ENCODE measurements around the gene GRK3. TPM values are rescaled to one million over a fixed set of nuclear protein-coding genes. Genes with fewer than 3 reads are reported as not detected.
"Not testable (repeated sequence)": the region's sequence is repeated elsewhere in the genome, so short reads cannot be mapped to it uniquely, and the experiment has no call there.

The GRK3 gene
- total RNA-seq, 1 donor from 2014 or later = 12.4 TPM

DNA sequence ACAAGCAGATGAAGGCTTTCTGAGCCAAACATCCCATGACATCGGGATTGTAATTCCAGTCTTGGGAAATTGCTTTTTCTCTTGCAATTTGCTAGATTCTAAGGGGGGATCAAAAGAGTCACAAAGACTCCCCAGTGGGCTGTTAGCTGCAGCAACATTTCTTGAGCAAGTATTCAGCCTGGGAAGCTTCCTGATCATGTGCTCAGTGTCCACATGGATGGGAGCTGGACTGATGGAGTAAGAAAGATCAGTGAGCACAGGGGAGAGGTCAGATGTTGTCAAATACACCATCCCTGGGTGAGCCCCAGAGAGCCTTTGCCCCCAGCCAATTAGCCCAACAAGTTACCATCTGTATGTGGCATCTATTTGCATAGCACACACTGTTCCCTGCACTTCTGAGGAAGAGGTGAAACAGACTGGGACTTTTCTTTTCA is 10.2 kb upstream of the GRK3 start:
- H3K4me3 Mint-ChIP-seq (ENCODE audit: unreplicated experiment) = no peak overlapping the region
- H3K4me1 Mint-ChIP-seq (ENCODE audit: low read depth, unreplicated experiment) = no peaks in the 10 kb centered on the region
- H3K27ac Mint-ChIP-seq (ENCODE audit: unreplicated experiment) = no peak overlapping the region
- no peak for DNase-seq
- H3K9me3 Mint-ChIP-seq (ENCODE audit: unreplicated experiment) = no peaks in the 10 kb centered on the region
- TF ChIP-seq, protein P1, sequence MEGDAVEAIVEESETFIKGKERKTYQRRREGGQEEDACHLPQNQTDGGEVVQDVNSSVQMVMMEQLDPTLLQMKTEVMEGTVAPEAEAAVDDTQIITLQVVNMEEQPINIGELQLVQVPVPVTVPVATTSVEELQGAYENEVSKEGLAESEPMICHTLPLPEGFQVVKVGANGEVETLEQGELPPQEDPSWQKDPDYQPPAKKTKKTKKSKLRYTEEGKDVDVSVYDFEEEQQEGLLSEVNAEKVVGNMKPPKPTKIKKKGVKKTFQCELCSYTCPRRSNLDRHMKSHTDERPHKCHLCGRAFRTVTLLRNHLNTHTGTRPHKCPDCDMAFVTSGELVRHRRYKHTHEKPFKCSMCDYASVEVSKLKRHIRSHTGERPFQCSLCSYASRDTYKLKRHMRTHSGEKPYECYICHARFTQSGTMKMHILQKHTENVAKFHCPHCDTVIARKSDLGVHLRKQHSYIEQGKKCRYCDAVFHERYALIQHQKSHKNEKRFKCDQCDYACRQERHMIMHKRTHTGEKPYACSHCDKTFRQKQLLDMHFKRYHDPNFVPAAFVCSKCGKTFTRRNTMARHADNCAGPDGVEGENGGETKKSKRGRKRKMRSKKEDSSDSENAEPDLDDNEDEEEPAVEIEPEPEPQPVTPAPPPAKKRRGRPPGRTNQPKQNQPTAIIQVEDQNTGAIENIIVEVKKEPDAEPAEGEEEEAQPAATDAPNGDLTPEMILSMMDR (IDR thresholded peaks at IDR 0.05; ENCODE audit: partially characterized antibody, unreplicated experiment) = no peak
- peaks cover 7% of the 10 kb centered on the region for H3K27me3 Mint-ChIP-seq (ENCODE audit: unreplicated experiment)
- no peaks in the 10 kb centered on the region for H3K36me3 Mint-ChIP-seq (ENCODE audit: unreplicated experiment)

DNA sequence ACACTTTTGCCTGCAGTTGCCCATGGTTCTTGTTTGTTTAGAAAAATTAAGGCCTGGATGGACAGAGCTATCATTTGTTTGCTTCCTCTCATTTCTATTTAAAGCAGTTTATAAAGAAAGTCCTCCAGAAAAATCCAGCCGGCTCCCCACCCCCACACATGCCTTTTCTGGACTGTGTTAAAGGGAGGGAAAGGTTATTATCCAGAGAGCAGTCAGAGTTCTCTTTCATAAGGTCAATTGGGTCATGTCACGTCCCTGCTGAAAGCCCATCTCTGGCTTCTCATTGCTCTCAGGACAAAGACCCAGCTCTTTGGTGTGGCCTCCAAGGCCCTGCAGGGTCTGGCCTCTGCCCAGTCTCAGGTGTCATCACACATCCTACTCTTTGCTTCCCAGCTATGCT is 9.8 kb upstream of the GRK3 start:
- Mint-ChIP-seq H3K4me1 (ENCODE audit: low read depth, unreplicated experiment) (no peaks in the 10 kb centered on the region), H3K4me3 (ENCODE audit: unreplicated experiment) (no peak overlapping the region), H3K9me3 (ENCODE audit: unreplicated experiment) (peaks cover under 1% of the 10 kb centered on the region), H3K36me3 (ENCODE audit: unreplicated experiment) (no peaks in the 10 kb centered on the region), H3K27me3 (ENCODE audit: unreplicated experiment) (peaks cover 7% of the 10 kb centered on the region), H3K27ac (ENCODE audit: unreplicated experiment) (no peak overlapping the region)
- no peak for DNase-seq
- TF ChIP-seq, protein P1 (IDR thresholded peaks at IDR 0.05; ENCODE audit: partially characterized antibody, unreplicated experiment) = no peak

DNA sequence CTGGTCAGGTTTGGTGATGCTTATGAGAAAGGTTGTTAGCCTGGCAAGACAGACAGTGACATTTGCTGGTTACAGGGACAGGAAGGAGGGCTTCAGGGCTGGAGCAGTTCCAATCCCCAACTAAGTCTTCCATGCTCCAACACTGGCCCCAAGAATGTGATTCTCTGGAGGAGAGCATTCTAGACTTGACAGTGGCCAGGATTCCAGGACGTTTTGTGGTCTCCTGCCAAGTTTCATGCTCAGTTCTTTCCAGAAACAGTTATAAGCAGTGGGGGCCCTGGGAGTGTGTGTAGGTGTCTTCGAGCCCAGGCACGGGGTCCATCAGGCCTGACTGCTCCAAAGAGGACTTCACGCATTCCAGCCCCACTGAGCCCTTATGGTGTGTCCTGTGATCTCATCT is 8.9 kb upstream of the GRK3 start:
- Mint-ChIP-seq H3K9me3 (ENCODE audit: unreplicated experiment) (peaks cover 3% of the 10 kb centered on the region), H3K27me3 (ENCODE audit: unreplicated experiment) (peaks cover 7% of the 10 kb centered on the region), H3K4me3 (ENCODE audit: unreplicated experiment) (no peak overlapping the region), H3K27ac (ENCODE audit: unreplicated experiment) (no peak overlapping the region), H3K36me3 (ENCODE audit: unreplicated experiment) (no peaks in the 10 kb centered on the region), H3K4me1 (ENCODE audit: low read depth, unreplicated experiment) (no peaks in the 10 kb centered on the region)
- TF ChIP-seq, protein P1 (IDR thresholded peaks at IDR 0.05; ENCODE audit: partially characterized antibody, unreplicated experiment) = no peak
- DNase-seq = no peak

DNA sequence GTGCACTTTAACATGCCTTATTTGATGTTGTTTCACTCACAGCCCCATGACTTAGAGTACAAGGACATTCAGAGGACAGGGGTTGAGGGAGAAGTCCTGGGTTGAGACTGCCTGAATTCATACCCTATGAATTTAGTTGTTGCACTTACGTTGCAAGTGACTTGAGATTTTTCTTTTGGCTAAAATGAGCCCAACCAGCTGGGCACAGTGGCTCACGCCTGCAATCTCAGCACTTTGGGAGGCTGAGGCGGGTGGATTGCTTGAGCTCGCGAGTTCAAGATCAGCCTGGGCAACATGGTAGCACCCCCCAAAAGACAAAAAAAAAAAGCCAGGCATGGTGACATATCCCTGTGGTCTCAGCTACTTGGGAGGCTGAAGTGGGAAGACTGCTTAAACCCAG is 7.3 kb upstream of the GRK3 start:
- Mint-ChIP-seq H3K4me3 (ENCODE audit: unreplicated experiment) (no peak overlapping the region), H3K4me1 (ENCODE audit: low read depth, unreplicated experiment) (no peaks in the 10 kb centered on the region), H3K9me3 (ENCODE audit: unreplicated experiment) (peaks cover 3% of the 10 kb centered on the region), H3K27me3 (ENCODE audit: unreplicated experiment) (peaks cover 7% of the 10 kb centered on the region), H3K36me3 (ENCODE audit: unreplicated experiment) (no peaks in the 10 kb centered on the region), H3K27ac (ENCODE audit: unreplicated experiment) (no peak overlapping the region)
- no peak for DNase-seq
- TF ChIP-seq, protein P1 (IDR thresholded peaks at IDR 0.05; ENCODE audit: partially characterized antibody, unreplicated experiment) = no peak

DNA sequence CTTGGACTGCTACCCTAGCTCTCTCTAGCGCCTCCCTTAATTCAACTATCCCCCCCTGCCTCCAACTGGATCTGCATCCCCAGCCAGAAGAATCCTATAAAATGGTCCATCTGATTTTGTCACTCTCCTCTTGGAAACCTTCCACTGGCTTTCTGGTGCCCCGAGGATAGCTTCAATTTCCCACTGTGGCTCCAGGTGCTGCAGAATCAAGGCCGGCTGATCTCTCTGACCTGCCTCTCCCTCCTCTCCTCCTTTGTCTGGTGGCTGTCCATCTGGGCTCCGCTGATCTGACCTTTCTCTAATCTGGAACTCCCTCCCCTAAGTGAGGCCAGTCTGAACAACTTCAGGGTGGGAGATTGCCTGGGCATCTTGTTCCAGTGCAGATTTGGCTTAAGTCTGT is 6.1 kb upstream of the GRK3 start:
- Mint-ChIP-seq H3K4me1 (ENCODE audit: low read depth, unreplicated experiment) (peaks cover 4% of the 10 kb centered on the region), H3K4me3 (ENCODE audit: unreplicated experiment) (no peak overlapping the region), H3K9me3 (ENCODE audit: unreplicated experiment) (peaks cover 3% of the 10 kb centered on the region), H3K27me3 (ENCODE audit: unreplicated experiment) (peaks cover 7% of the 10 kb centered on the region), H3K27ac (ENCODE audit: unreplicated experiment) (no peak overlapping the region), H3K36me3 (ENCODE audit: unreplicated experiment) (no peaks in the 10 kb centered on the region)
- no peak for DNase-seq
- TF ChIP-seq, protein P1 (IDR thresholded peaks at IDR 0.05; ENCODE audit: partially characterized antibody, unreplicated experiment) = no peak

DNA sequence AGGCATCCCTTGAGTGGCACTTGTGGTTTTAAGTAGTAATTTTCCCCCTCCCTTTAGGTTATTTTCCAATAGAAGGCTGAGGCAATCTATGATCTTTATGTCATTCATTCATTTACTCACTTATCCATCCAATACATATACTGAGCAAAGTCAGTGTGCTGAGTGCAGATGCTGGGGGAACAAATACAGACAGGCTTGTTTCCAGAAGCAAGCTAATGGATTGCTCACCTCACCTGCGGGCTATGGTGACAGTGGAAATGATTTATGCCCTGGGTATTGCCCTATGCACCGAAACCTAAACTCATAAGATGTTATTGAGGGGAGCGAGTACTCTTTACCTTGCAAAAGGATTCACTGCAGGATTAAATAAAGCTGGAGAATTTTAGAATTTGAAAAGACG is 4.6 kb upstream of the GRK3 start:
- H3K27ac Mint-ChIP-seq (ENCODE audit: unreplicated experiment); H3K36me3 Mint-ChIP-seq (ENCODE audit: unreplicated experiment); H3K9me3 Mint-ChIP-seq (ENCODE audit: unreplicated experiment); H3K4me1 Mint-ChIP-seq (ENCODE audit: low read depth, unreplicated experiment); H3K4me3 Mint-ChIP-seq (ENCODE audit: unreplicated experiment); DNase-seq: not testable (repeated sequence)
- peaks cover 11% of the 10 kb centered on the region for H3K27me3 Mint-ChIP-seq (ENCODE audit: unreplicated experiment)

DNA sequence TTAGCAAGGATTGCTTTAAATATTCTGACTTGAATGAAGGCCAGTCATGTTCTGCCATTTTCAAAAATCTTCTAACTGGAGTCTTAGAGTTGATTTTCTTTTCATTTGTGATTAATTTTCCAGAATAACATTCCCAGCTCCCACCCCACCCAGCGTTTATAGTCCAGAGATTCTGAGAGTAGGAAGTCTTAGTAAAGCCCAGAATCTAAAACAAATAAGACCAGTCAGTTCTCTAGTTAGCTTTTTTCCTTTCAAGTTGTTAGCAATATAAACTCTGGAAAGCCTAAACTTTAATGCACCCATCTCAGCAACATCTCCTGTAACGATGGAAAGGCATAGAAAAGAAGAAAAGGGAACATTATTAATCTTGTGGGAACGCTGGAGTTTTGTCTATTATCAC is 3.3 kb upstream of the GRK3 start:
- DNase-seq; H3K4me3 Mint-ChIP-seq (ENCODE audit: unreplicated experiment); H3K36me3 Mint-ChIP-seq (ENCODE audit: unreplicated experiment); H3K27ac Mint-ChIP-seq (ENCODE audit: unreplicated experiment); H3K9me3 Mint-ChIP-seq (ENCODE audit: unreplicated experiment); H3K4me1 Mint-ChIP-seq (ENCODE audit: low read depth, unreplicated experiment): not testable (repeated sequence)
- H3K27me3 Mint-ChIP-seq (ENCODE audit: unreplicated experiment) = peaks cover 12% of the 10 kb centered on the region

DNA sequence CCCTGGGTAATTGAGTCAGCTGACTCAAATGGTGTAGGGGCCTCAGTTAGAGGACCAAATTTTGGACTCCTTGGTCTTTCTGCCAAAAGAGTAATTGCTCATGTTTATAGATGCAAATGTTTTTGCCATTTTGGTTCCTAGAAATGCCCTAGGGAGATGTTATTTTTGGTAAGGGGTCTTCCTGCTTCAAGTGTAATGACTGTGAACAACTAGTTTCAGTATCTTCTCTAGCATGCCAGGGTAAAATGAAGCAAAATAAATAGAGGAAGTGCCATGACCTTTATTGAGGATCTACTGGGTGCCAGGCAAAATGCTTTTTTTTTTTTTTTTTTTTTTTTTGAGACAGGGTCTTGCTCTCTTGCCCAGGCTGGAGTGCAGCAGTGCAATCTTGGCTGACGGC is 2.5 kb upstream of the GRK3 start:
- H3K4me3 Mint-ChIP-seq (ENCODE audit: unreplicated experiment); H3K4me1 Mint-ChIP-seq (ENCODE audit: low read depth, unreplicated experiment); H3K27me3 Mint-ChIP-seq (ENCODE audit: unreplicated experiment); H3K27ac Mint-ChIP-seq (ENCODE audit: unreplicated experiment); H3K9me3 Mint-ChIP-seq (ENCODE audit: unreplicated experiment); H3K36me3 Mint-ChIP-seq (ENCODE audit: unreplicated experiment); DNase-seq: not testable (repeated sequence)
